CD4-positive, alpha-beta T cell treated with Interleukin-4 for 4 hours (primary cell): ENCODE data around the gene CFAP69.
"Not testable (repeated sequence)": the region's sequence is repeated elsewhere in the genome, so short reads cannot be mapped to it uniquely, and the experiment has no call there.

Experiments used
- DNase-seq: peaks from one replicate; pipeline ENCODE4 v3.0.0-alpha.2; 2020

The CFAP69 gene

DNA sequence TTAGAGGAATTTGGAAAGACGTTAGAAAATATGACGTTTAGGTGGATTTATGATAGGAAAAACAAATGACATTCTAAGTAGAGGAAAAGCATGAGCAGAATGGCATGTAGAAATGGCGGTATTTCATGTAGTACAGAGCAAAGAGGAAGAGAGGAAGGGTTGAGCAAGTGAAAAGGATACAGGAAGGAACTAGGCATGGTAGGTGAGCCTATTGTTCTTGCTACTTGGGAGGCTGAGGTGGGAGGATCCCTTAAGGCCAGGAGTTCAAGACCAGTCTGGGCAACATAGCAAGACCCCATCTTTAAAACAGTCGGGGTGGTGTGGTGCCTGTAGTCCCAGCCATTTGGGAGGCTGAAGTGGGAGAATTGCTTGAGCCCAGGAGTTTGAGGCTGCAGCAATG lies 102.8 kb downstream of the CFAP69 start:
- DNase-seq: no peak

DNA sequence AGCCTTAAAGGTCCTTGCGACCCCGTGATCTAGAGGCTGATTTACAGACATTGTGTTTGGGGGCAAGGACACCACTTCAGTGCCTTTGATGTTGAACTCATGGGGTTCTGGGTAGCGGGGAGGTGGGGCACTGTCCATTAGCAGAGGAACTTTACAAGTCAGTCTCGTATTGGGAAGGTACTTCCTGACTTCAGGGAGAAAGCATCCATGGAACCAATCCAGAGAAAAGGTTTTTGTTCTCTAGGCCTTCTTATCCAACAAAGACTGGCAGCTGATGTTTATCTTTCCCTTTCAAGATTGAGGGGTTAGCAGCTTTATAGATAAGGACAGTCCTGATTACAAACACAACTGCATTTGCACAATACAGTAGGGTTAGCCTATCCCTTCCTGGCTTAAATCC lies 104.3 kb downstream of the CFAP69 start:
- no peak for DNase-seq

DNA sequence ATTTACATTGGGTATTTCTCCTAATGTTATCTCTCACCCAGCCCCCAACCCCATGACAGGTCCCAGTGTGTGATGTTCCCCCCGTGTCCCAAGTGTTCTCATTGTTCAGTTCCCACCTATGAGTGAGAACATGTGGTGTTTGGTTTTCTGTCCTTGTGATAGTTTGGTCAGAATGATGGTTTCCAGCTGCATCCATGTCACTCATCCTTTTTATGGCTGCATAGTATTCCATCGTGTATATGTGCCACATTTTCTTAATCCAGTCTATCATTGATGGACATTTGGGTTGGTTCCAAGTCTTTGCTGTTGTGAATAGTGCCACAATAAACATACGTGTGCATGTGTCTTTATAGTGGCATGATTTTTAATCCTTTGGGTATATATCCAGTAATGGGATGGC lies 105.1 kb downstream of the CFAP69 start:
- not testable (repeated sequence) for DNase-seq

DNA sequence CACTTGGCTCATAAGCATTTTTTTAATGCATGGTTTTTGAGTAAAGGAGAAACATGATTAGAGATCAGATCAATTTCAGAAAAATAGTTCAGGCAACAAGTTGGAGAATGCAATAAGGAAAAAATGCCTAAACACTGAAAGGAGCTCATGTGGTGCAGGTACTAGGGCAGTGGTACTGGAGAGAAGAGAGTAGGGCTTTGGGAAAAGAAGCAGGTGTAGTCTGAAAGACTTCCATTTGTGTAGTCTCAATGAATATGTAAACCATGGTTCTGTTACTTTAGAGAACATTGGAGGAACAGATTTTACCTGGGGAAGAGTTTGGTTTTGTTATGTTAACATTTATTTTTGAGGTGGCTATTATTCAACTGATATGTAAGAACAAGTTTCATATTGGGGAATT lies 107.0 kb downstream of the CFAP69 start:
- DNase-seq: no peak
